HL-60 (cell line): ENCODE results near the gene LAMC3.

Experiments used
- GABPA ChIP-seq: IDR thresholded peaks from 2 replicates; pipeline ENCODE4 v1.6.1; 2012; ENCODE audit warnings: low read depth
- POLR2AphosphoS5 ChIP-seq: IDR thresholded peaks from 2 replicates; pipeline ENCODE4 v1.6.1; 2012; ENCODE audit warnings: low read depth
- SPI1 ChIP-seq: IDR thresholded peaks from 2 replicates; pipeline ENCODE4 v1.6.1; 2012; ENCODE audit warnings: low read depth, mild to moderate bottlenecking, borderline replicate concordance
- TF ChIP-seq, protein P1 (sequence below): IDR thresholded peaks from one replicate; pipeline ENCODE4 v1.5.1; 2011; ENCODE audit warnings: low read length, control low read depth, inconsistent platforms; ENCODE audit not compliant: insufficient read depth
- TF ChIP-seq, protein P2 (sequence below): IDR thresholded peaks from 2 replicates; pipeline ENCODE4 v1.6.1; 2012; ENCODE audit warnings: low read depth; ENCODE audit not compliant: insufficient replicate concordance

DNA sequence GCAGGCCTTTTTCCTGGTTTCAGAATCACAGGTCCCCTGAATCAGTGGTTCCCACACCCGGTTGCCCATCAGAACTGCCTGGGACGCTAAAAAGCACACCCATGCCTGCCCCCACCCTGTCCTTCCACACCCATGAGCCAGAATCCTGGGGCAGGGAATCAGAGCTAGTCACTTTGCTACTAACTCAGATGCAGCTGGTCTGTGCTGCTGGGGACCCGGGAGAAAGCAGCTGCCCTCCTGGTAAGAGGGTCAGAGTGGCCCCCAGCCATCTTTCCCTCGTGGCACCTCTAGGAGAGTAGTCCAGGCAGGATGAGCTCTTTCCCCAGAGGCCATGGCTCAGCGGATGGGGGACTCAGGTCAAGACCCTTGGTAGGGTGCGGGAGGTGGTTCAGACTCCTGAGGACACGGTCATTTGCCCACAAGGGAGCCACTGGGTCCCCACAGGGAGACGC, 105.1 kb downstream of the LAMC3 start:
- TF ChIP-seq, protein P1, sequence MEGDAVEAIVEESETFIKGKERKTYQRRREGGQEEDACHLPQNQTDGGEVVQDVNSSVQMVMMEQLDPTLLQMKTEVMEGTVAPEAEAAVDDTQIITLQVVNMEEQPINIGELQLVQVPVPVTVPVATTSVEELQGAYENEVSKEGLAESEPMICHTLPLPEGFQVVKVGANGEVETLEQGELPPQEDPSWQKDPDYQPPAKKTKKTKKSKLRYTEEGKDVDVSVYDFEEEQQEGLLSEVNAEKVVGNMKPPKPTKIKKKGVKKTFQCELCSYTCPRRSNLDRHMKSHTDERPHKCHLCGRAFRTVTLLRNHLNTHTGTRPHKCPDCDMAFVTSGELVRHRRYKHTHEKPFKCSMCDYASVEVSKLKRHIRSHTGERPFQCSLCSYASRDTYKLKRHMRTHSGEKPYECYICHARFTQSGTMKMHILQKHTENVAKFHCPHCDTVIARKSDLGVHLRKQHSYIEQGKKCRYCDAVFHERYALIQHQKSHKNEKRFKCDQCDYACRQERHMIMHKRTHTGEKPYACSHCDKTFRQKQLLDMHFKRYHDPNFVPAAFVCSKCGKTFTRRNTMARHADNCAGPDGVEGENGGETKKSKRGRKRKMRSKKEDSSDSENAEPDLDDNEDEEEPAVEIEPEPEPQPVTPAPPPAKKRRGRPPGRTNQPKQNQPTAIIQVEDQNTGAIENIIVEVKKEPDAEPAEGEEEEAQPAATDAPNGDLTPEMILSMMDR: no peak
- TF ChIP-seq, protein P2, sequence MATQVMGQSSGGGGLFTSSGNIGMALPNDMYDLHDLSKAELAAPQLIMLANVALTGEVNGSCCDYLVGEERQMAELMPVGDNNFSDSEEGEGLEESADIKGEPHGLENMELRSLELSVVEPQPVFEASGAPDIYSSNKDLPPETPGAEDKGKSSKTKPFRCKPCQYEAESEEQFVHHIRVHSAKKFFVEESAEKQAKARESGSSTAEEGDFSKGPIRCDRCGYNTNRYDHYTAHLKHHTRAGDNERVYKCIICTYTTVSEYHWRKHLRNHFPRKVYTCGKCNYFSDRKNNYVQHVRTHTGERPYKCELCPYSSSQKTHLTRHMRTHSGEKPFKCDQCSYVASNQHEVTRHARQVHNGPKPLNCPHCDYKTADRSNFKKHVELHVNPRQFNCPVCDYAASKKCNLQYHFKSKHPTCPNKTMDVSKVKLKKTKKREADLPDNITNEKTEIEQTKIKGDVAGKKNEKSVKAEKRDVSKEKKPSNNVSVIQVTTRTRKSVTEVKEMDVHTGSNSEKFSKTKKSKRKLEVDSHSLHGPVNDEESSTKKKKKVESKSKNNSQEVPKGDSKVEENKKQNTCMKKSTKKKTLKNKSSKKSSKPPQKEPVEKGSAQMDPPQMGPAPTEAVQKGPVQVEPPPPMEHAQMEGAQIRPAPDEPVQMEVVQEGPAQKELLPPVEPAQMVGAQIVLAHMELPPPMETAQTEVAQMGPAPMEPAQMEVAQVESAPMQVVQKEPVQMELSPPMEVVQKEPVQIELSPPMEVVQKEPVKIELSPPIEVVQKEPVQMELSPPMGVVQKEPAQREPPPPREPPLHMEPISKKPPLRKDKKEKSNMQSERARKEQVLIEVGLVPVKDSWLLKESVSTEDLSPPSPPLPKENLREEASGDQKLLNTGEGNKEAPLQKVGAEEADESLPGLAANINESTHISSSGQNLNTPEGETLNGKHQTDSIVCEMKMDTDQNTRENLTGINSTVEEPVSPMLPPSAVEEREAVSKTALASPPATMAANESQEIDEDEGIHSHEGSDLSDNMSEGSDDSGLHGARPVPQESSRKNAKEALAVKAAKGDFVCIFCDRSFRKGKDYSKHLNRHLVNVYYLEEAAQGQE: no peak
- TF ChIP-seq POLR2AphosphoS5: no peak
- no peak for TF ChIP-seq GABPA
- TF ChIP-seq SPI1: no peak
